H4 (cell line): Measurements from ENCODE around the gene CRISP2. TPM values are rescaled to one million over a fixed set of nuclear protein-coding genes. Genes with fewer than 3 reads are reported as not detected.
"Not testable (repeated sequence)": the region's sequence is repeated elsewhere in the genome, so short reads cannot be mapped to it uniquely, and the experiment has no call there.

Experiments used
- DNase-seq: peaks from one replicate; pipeline ENCODE4 v3.0.0-alpha.2; 2015; ENCODE audit warnings: low spot score
- total RNA-seq: library from RNA; depleted of rRNA; stranded (reverse); fragments of >200 nt; shearing (Covaris generic); gene quantifications from 2 replicates; pipeline ENCODE4 v1.2.3, GENCODE V29; 2014; rRNA removed

The CRISP2 gene, protein sequence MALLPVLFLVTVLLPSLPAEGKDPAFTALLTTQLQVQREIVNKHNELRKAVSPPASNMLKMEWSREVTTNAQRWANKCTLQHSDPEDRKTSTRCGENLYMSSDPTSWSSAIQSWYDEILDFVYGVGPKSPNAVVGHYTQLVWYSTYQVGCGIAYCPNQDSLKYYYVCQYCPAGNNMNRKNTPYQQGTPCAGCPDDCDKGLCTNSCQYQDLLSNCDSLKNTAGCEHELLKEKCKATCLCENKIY
- 0.08 and 0.23 TPM in 2 replicates for total RNA-seq

DNA sequence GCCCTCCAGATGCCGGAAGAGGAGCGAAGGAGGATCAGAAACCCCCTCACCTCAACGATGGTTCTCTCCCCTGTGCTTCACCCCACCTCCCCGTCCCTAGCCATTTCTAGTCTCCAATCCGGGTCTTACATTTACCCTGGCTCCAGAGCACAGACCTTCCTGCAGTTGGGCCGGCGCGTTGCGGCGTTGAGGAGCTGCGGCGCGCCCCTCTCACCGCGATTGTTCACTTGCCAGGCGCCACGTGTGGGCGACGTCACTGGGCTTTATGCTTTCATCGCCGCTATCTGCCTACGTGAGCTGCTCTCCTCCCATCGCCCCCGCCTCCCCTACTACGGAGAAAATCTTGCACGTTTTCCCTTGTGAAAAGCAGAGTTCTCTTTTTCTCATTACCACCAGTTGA lies at the start of gene CRISP2:
TSS of gene CRISP2 (minus strand) at position 198 of the 400 bp plus-strand sequence. CDS start 4,347 bp downstream, outside the sequence.
- DNase-seq, result no peak

DNA sequence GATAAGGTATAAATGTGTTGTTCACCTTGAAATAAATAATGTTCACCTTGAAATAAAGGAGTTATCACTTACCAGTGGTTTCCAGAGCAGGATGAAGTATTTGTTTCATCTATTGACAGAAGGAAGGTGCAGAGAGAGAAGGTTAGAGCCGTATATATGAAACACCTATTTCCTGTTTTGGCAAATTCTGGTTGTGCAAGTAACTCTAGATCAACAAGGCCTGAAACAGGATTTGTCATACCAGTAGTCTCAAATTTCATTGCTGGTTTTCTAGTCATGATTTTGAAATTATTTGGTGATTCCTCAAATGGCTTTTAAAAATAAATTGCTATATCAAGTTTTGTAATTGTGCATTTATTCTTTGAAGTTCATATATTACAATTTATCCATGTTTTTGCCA lies 30.9 kb upstream of the CRISP2 start, which contains the start of gene CRISP3:
TSS of gene CRISP3 (minus strand) at position 130 of the 400 bp plus-strand sequence. CDS start at position 109, 21 bp downstream.
- no peak for DNase-seq

DNA sequence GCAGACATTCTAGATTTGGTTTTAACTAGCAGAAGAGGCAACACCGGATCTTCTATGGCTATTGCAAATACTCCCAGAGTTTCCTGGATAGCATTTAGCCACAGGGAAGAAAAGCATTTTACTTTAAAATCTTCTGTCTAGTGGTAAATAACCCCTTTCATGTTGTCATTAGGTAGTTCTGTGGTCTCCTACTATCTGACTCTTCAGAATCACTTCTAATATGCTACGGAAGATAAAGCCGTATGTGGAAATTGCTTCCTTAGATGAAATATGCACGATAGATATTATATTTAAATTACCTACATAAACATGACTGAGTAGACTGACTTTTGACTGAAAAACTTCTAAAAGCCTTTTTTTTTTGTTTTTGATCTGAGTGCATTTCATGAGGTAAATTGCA lies 30.1 kb upstream of the CRISP2 start:
- no peak for DNase-seq

DNA sequence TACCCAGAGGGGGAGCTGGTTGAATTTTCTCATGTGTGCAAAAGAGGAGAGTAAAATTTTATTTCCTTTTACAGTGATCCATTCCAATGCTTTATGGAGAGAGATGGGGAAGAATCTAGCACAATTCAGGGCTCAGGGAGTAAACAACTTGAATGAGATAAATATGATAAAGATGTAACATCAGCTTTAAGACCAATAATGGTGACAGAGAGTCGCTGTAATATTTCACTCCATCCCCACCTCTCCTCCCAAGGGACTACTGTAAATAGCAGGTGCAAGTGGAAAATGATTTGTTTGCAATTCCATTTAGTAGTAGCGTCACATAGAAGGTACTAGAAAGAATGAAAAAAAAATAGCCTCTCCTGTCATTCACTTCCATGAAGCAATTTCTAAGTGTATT lies 26.1 kb upstream of the CRISP2 start:
- DNase-seq, result no peak

DNA sequence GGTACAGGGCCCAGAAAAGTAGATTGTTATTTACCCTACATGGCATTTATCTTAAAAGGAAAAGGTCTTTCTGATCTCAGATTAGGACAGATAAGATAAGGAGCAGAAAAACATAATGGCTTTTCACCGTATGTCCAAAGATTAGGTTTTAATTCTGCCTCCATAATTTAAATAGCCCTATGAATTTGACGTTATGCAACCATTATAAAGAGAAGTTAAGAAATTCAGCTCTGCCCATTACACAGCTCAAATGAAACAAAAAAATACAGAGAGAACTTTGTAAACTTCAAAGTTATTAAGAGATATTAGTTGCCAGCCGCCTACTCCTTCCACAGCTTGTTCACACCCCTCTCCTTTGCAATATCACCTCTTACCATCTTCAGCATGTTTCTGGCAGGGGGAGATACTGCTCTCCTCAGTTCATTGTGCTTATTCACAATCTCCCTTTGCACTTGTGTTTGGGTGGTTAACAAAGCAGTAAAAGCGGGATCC lies 22.7 kb upstream of the CRISP2 start:
- DNase-seq, result no peak

DNA sequence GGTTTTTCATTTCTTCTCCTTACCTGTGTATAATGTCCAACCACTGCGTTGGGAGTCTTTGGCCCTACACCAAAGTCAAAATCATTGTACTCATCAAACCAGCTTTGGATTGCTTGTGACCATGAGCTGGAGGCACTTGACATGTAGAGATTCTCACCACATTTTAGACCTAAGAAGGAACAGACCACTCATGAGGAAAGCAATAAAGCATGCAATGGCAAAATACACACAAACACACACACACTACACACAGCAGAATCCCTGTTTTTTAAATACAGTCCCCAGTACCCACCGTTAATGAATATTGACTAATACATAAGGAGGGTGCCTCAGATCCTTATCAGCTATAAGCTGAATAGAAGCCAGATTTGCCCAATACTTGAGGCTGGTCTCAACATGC lies 20.3 kb upstream of the CRISP2 start:
- no peak for DNase-seq

DNA sequence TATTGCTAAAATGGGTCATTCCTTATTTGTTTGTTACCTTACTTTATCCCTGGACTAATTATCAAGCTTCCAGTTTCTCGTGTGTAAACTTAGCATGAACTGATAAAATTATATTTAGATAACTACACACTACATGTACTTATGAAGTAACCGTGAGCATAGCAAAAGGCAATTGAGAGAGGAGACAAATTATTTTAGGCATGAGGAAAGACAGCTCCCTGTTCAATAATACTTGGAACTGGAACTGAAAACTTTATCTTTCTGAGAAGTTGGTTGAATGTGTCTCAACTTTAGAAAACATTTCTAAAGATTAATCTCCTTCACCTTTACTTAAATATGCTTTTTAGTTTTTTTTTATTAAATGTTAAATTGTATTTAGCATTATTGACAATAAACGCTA lies 19.4 kb upstream of the CRISP2 start:
- DNase-seq, result no peak

DNA sequence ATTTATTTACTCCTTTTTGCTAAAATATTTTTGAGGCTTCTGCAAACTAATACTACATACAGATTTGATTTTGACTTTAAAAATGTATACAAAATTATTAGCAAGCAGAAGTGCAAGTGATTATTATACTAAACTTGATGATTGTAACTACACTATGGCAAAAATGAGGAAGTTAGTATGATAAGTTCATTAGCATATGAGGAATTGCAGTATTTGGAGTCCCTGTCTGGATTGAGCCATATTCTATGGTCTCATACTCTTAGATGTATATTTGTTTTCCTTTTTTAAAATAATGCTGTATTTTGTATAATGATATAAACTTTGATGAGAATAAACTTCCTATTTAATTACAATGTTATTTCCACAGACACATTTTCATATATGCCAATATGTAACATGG lies 16.9 kb upstream of the CRISP2 start:
- DNase-seq, result no peak

DNA sequence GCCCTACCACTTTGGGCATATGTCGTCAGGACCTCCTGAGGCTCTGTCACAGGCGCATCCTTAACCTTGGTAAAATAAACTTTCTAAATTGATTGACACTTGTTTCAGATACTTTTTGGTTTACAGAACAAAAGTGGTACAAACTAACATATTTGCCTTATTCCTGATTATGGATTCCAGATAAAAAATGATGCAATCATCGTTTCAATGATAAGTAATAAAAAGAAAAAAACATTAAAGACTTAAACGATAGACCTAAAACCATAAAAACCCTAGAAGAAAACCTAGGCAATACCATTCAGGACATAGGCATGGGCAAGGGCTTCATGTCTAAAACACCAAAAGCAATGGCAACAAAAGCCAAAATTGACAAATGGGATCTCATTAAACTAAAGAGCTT lies 10.6 kb upstream of the CRISP2 start:
- DNase-seq, result not testable (repeated sequence)

DNA sequence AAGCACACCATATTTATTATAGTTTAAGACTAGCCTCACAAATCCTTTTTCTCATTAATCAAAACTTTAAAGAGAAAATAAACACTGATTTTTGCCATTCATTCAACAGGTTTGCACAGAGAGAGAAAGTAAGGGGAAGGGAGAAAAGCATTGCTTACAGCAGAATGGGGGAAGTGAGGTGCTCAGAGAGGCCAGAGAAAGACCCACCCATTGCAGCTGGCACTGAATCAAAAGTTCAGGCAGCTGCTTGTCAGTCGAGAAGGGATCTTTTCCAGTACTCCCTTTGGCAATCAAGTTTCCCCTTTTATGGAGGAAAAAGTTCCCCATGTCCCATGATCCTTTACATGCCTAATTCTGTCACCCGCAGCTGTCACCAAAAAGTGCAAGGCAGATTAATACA lies 8.0 kb upstream of the CRISP2 start:
- DNase-seq, result no peak

DNA sequence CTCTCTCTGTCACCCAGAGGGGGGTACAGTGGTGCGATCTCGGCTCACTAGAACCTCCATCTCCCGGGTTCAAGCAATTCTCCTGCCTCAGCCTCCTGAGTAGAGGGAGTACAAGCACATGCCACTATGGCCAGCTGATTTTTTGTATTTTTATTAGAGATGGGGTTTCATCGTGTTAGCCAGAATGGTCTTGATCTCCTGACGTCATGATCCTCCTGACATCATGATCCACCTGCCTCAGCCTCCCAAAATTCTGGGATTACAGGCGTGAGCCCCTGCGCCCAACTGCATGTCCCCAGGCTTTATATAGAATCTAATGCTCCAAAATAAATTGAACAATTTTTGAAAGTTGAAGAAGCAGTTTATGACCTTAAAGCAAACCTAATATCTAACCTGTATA lies 7.0 kb upstream of the CRISP2 start:
- DNase-seq, result no peak

DNA sequence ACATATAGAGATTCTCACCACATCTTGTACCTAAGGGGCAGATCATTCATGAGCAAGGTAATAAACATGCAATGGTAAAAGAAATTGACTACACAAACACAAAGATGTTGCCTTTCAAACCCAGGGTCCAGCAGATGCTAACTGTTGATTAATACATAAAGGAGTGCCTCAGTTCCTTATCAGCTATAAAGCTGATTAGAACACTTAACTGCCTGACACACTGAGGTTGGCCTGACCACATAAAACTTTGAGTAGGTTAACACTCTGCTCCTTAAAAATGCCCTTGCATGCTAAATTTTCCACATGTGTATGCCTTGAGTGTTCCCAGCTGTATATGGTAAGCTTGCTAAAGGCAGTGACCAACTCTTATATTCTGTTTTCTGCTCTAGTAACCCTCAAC lies 14.9 kb downstream of the CRISP2 start:
- DNase-seq, result no peak

DNA sequence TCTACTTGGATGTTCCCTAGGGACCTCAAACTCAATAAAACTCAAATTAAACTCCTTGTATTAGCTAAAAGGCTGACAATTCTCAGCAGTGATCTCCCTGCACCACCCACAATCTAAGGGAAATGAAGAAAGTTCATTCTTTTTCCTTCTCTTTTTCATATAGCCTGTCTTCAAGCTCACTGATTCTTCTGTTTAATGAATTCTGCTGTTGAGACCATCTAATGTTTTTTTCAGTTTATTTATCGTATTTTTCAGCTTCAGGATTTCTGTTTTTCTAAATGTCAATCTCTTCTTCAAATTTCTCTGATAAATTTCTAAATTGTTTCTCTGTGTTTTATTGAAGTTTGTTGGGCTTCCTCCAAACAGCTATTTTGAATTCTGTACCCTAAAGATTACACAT lies 19.8 kb downstream of the CRISP2 start:
- DNase-seq, result no peak

DNA sequence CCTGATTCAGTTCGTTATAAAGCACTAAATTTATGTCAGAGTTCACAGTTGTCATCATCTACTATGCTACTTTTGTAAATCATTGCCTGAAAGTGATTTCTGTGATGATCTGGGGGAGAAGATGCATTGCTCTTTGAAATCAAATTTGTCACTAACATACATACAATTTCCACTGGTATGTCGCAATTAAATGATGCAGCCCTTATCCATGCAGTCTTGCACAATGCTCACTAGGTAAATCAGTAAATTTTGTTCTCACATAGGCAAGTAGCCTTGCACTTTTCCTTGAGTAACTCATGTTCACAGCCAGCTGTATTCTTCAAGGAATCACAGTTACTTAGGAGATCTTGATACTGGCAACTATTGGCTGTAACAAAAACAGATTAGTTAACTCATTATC lies 20.8 kb downstream of the CRISP2 start:
- no peak for DNase-seq

DNA sequence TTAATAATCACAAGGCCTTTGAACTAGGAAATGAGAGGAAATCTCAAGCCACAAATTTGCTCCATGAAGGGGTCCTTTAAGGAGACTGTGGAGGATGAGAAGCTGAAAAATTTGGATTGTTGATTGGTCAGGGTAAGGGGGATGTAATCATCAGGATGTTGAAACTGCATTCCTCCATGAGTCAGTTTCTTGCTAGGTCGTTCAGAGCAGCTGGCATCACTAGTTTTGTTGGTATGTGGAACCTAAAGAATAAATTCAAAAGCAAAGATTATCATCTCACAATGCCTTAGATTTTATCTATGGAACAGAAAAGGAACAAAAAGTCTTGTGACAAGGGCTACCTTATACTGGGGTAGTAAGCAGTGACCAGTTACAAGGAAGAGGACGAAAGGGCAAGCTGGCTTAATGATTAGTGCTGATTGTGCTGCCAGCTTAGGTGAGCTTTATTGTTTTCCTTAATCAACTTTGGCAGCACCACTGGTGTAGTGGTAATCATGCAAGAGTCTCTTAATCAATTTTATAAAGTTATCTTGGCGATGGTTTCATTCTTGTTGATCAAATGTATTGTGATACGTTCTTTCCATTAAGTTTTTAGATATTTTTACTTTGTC lies 36.6 kb downstream of the CRISP2 start:
- peak; percentile 61 for DNase-seq

DNA sequence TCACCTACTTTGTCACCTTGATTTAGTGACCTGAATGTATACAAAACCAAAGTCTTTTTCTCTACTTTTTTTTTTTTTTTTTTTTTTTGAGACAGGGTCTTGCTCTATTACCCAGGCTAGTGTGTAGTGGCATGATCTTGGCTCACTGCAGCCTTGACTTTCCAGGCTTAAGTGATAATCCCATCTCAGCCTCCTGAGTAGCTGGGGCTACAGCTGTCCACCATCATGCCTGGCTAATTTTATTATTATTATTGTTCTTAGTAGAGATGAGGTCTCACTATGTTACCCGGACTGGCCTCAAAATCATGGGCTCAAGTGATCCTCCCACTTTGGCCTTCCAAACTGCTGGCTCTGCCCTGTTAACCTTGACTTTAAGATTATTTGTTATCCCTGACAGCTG lies 37.5 kb downstream of the CRISP2 start:
- DNase-seq, result no peak

DNA sequence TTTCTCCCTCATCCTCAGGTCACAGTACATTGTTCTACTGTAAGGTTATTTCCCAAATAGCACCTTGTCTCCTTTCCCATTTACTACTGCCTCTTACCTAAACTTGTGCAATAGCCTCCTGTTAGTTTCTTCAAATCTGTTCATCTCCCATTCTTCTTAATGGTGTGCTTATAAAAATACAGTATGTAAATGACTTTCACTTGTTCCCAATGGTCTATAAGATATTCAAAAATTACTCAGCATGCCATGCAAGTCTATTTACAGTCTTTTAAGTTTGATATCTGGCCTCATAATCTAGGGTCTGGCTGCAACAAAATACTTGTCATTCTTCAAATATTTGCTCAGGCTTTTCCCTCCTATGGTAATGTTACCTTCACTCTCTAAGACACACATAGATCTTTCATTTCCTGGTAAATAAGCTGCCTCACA lies 45.2 kb downstream of the CRISP2 start:
- peak; percentile 23 for DNase-seq

DNA sequence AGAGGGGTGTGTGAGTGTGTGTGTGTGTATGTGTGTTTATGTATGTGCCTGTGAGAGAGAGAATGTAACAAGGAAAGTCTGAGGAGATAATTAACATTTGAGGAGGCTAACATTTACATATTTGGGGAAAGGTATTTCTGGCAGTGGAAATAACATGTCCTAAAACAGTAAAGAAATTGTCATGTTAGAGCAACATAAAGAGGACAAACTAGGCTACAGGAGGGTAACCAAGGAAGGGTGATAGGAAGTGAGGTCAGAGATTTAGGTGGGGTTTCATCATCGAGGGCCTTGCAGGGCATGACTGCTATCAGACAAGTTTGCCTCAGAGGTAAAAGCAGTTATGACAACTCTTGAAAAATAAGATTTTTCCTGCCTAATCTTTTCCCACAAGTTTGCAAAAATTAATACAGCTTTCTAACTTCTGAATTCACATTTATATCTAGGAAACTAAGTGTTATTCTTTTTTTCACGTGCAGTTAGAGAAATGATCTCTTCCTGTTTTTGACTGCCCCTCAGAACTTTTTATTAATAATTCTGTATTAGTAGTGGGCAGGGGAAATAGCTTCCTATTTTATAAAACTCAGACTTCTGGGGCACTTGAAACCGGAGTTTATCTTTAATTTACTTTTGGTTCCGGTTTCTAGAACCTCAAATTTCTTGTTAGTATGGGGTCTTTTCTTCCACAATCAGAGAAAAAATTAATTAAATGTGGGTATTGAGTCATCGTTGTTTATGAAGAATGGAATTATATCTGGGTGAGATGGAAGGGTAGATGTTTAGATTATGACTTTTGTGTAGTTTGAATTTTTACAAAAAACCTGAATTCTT lies 46.2 kb downstream of the CRISP2 start:
- no peak for DNase-seq

DNA sequence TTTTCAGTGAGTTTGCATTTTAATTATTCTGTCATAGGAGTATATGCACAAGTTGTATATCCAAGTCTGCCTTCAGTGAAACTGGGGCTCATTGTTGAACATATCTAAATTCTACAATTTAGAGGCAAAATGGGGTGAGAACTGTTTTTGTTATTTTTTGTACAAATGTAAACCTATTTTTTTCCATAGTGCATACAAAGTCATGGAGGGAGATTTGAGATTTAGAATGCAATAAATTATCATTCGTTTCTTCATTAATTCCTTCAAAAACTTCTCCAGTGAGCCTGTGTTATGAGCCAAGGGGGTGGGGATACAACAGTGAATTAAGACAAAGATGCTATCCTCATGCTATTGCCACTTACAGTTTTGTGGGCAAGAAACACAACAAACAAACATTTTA lies 46.9 kb downstream of the CRISP2 start:
- no peak for DNase-seq

DNA sequence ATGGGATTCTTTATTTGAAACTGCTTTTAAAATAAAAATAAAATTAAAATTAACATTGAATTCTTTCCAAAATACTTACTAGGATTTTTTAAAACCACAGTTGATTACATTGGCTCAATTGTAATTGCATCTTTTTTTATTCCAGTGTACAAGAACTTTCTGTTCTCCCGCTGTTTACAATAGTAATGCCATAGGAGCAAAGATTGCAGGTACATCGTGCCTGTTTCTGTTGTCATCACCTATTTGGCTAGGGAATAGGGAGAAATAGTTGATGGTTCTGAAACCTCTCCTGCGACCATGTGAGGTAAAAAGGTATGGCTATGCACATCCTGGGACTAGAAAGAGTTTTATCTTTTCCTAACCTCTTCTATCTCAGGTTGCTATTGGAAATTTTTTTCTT lies 48.5 kb downstream of the CRISP2 start:
- DNase-seq, result no peak

DNA sequence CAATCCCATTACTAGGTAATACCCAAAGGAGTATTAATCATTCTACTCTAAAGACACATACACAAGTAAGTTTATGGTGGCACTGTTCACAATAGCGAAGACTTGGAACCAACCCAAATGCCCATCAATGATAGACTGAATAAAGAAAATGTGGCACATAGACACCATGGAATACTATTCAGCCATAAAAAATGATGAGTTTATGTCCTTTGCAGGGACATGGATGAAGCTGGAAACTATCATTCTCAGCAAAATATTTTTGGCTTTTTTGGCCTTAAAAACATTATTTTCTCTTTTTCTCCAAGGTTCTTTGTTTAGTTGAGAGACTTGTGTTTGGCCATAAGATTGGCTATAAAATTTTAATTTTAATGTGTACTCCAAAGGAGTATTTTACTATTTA lies 49.3 kb downstream of the CRISP2 start:
- not testable (repeated sequence) for DNase-seq

DNA sequence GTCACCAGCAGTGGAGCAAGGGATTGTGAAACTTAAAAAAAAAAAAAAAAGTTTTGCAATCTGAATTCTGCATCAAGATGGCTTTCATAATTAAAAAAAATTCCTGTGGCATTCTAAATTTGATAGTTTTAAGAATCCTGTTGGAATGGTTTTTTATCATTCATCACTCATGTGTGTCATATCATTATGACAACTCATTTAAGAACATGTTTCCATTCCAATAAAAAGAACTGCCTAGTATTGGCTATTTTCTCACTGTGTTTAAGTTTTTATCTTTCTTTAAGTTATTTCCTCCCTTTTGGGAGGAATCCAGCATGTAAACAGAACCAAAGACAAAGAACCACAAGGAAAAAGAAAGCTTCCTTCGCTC lies 50.5 kb downstream of the CRISP2 start:
- DNase-seq, result peak; percentile 36
